K562 (cell line): ENCODE measurements around the gene GIGYF1. TPM values are rescaled to one million over a fixed set of nuclear protein-coding genes. Genes with fewer than 3 reads are reported as not detected.
A peak's percentile ranks its signal among the peaks of the same experiment; 100 is the strongest.

Experiments
- ASH1L ChIP-seq: fragments of 450-650 bp; IDR thresholded peaks from 2 replicates; pipeline ENCODE4 v1.6.1; 2018; ENCODE audit warnings: borderline replicate concordance, mild to moderate bottlenecking, low read depth; ENCODE audit not compliant: partially characterized antibody
- CBX1 ChIP-seq: sonication (generic); IDR thresholded peaks from 2 replicates; pipeline ENCODE4 v1.6.1; 2016; ENCODE audit warnings: antibody characterized with exemption, low read depth, mild to moderate bottlenecking
- DDX20 ChIP-seq: fragments of 450-650 bp; IDR thresholded peaks from 2 replicates; pipeline ENCODE4 v1.6.1; 2016; ENCODE audit warnings: missing genetic modification characterization, low read depth, mild to moderate bottlenecking, missing compliant biosample characterization, moderate library complexity
- ESRRA ChIP-seq: fragments of 450-650 bp; IDR thresholded peaks from 2 replicates; pipeline ENCODE4 v1.6.1; 2014; ENCODE audit warnings: low read depth, mild to moderate bottlenecking, moderate library complexity, borderline replicate concordance
- LARP7 ChIP-seq: fragments of 450-650 bp; IDR thresholded peaks from 2 replicates; pipeline ENCODE4 v1.6.1; 2016
- LCOR ChIP-seq: sonication (generic); formaldehyde crosslinking; IDR thresholded peaks from 2 replicates; pipeline ENCODE4 v1.8.0; 2022; ENCODE audit warnings: mild to moderate bottlenecking, missing genetic modification reagents
- MLLT1 ChIP-seq, 2 experiments: fragments of 450-650 bp; IDR thresholded peaks; 2 replicates each; pipeline ENCODE4 v1.6.1; 2016
- NR2C1 ChIP-seq, 2 experiments: fragments of 450-650 bp; IDR thresholded peaks; 2 replicates each; pipeline ENCODE4 v1.6.1; 2017; ENCODE audit warnings: mild to moderate bottlenecking in 2 of 2, antibody characterized with exemption in 1 of 2, inconsistent platforms in 1 of 2, missing compliant biosample characterization in 1 of 2, missing genetic modification characterization in 1 of 2
- POLR2H ChIP-seq: IDR thresholded peaks from 2 replicates; pipeline ENCODE4 v1.6.1; 2016; ENCODE audit warnings: missing genetic modification characterization, low read depth, mild to moderate bottlenecking, control low read depth, missing compliant biosample characterization, moderate library complexity
- RBM17 ChIP-seq: fragments of 200-400 bp; formaldehyde crosslinking; IDR thresholded peaks from 2 replicates; pipeline ENCODE4 v1.6.1; 2017; ENCODE audit warnings: low read depth, mild to moderate bottlenecking, low read length, borderline replicate concordance
- RBM39 ChIP-seq: fragments of 200-400 bp; formaldehyde crosslinking; optimal IDR thresholded peaks from 2 replicates; pipeline ENCODE3; 2018; ENCODE audit warnings: low read depth, low read length
- SETDB1 ChIP-seq: IDR thresholded peaks from one replicate; pipeline ENCODE4 v1.6.1; 2012; ENCODE audit warnings: low read length, control low read depth, inconsistent platforms
- SFPQ ChIP-seq: fragments of 200-400 bp; formaldehyde crosslinking; IDR thresholded peaks from 2 replicates; pipeline ENCODE4 v1.6.1; 2017; ENCODE audit warnings: mild to moderate bottlenecking, low read depth, low read length, moderate library complexity
- THRAP3 ChIP-seq: fragments of 450-650 bp; IDR thresholded peaks from 2 replicates; pipeline ENCODE4 v1.6.1; 2016; ENCODE audit warnings: mild to moderate bottlenecking, inconsistent platforms, borderline replicate concordance
- XRCC5 ChIP-seq: fragments of 200-400 bp; formaldehyde crosslinking; IDR thresholded peaks from 2 replicates; pipeline ENCODE4 v1.6.1; 2017; ENCODE audit warnings: low read depth, mild to moderate bottlenecking, low read length
- ZNF224 ChIP-seq: sonication (generic); formaldehyde crosslinking; IDR thresholded peaks from 2 replicates; pipeline ENCODE4 v1.8.0; 2022; ENCODE audit warnings: mild to moderate bottlenecking, missing genetic modification reagents
- ZNF263 ChIP-seq: sonication (generic); formaldehyde crosslinking; IDR thresholded peaks from 2 replicates; pipeline ENCODE4 v1.8.0; 2022; ENCODE audit warnings: mild to moderate bottlenecking, missing genetic modification reagents, borderline replicate concordance
- ZNF354B ChIP-seq: fragments of 250-450 bp; sonication (Bioruptor Pico); IDR thresholded peaks from 2 replicates; pipeline ENCODE4 v1.4.0; 2020
- ZNF512 ChIP-seq: IDR thresholded peaks from 2 replicates; pipeline ENCODE4 v1.6.1; 2016; ENCODE audit warnings: missing genetic modification characterization, missing compliant biosample characterization
- ZNF592 ChIP-seq: fragments of 450-650 bp; IDR thresholded peaks from 2 replicates; pipeline ENCODE4 v1.6.1; 2017; ENCODE audit warnings: antibody characterized with exemption, mild to moderate bottlenecking
- polyA plus RNA-seq, 8 experiments: library from polyadenylated mRNA; depleted of rRNA in 4 of 8; stranded (reverse) in 5 of 8; unstranded in 3 of 8; fragments of >200 nt; fragmentation: Nextera tagmentation in 2 of 8; fragmentation: Illumina TruSeq in 1 of 8; extraction: Ambion mirVana in 2 of 8; extraction: Trizol in 1 of 8; gene quantifications; 2 replicates each; pipeline versions ENCODE4 v1.2.1 to v1.2.3, GENCODE V29; 2011 to 2014; ENCODE audit warnings: inconsistent platforms in 1 of 8, missing spikeins in 1 of 8
- total RNA-seq, 7 experiments: library from RNA; depleted of rRNA in 6 of 7; stranded (reverse); fragments of >200 nt in 6 of 7; fragmentation: Illumina TruSeq in 2 of 7; extraction: Trizol in 2 of 7; gene quantifications; 2 replicates each; pipeline versions ENCODE4 v1.2.1 to v1.2.3, GENCODE V29; 2011 to 2021; ENCODE audit warnings: low replicate concordance in 1 of 7

Gene GIGYF1
- total and polyA plus RNA-seq, 9 of the 15 experiments (the other 6 are each of a cell fraction or from before 2014, with no cell fraction given), result 0.56 to 76.2 (median 16.8) TPM

- TF ChIP-seq SFPQ (no peak), ZNF263 (CRISPR knock-in tag) (no peak), DDX20 (no peak), NR2C1 (IDR thresholded peaks at IDR 0.05) (0 out of 2 replicates have a peak, but pooled peaks have one; percentile 29), NR2C1 (tag; IDR thresholded peaks at IDR 0.05) (no peak), RBM39 (no peak), SETDB1 (no peak), RBM17 (no peak), LCOR (CRISPR knock-in tag) (peak; percentile 8; the same call in 1 of the 2 replicates), THRAP3 (no peak), ZNF592 (no peak; the same call in 1 of the 2 replicates), MLLT1 (IDR thresholded peaks at IDR 0.05) (no peak; a peak in 1 of 4 replicates), ZNF354B (CRISPR knock-in tag) (no peak), XRCC5 (peak; percentile 68; the same call in 1 of the 2 replicates), POLR2H (tag) (no peak), ZNF224 (no peak), ESRRA (peak; percentile 49; the same call in 1 of the 2 replicates), ASH1L (no peak), CBX1 (no peak), LARP7 (no peak), ZNF512 (no peak)
Measured at GRCh38 chr7:100641463-100641859, 52.6 kb downstream of the GIGYF1 start, which contains the start of gene TFR2 (continued).
